ENCODE measurements around the gene REPS1.

DNA sequence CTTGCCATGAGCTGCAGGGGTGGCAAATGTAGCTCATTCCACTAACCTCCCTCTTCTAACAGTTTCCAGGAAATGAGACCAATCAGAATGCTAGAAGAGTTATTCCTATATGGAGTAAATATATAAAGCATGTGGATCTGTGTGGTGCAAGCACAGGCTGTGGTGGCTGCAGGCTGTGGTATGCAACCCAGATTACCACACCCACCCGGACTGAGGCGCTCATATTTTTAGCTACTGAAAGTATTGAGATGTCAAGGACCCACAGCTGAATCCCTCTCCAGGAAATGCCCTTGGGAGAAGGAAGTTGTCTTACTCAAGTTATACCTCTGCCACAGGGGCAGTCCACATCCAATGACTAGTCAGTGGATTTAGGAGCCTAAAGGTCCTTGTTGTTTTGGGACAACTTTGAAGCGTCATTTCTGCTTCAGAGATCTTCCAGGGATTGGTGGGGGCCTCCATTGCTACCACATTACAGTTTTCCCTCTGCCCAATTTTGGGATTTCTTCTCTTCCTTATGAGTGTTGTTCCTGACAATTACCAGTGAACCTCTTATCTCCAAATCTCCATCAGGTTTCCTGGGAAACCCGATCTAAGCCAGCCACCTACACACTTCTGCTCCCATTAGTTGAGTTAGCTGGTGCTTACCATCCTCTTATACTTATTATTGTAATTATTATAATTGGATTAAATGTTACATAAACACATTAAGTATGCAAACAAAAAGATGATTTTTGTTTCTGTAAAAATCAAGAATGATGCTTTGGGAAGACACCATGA, 12.1 kb upstream of the REPS1 start:
- TF ChIP-seq, protein P1, sequence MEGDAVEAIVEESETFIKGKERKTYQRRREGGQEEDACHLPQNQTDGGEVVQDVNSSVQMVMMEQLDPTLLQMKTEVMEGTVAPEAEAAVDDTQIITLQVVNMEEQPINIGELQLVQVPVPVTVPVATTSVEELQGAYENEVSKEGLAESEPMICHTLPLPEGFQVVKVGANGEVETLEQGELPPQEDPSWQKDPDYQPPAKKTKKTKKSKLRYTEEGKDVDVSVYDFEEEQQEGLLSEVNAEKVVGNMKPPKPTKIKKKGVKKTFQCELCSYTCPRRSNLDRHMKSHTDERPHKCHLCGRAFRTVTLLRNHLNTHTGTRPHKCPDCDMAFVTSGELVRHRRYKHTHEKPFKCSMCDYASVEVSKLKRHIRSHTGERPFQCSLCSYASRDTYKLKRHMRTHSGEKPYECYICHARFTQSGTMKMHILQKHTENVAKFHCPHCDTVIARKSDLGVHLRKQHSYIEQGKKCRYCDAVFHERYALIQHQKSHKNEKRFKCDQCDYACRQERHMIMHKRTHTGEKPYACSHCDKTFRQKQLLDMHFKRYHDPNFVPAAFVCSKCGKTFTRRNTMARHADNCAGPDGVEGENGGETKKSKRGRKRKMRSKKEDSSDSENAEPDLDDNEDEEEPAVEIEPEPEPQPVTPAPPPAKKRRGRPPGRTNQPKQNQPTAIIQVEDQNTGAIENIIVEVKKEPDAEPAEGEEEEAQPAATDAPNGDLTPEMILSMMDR (IDR thresholded peaks at IDR 0.05) = no peak
- no peak for TF ChIP-seq POLR2AphosphoS5 (IDR thresholded peaks at IDR 0.05)
- TF ChIP-seq POLR2A (IDR thresholded peaks at IDR 0.05) = no peak
